ENCODE measurements around the gene CRB2.

Gene CRB2

DNA sequence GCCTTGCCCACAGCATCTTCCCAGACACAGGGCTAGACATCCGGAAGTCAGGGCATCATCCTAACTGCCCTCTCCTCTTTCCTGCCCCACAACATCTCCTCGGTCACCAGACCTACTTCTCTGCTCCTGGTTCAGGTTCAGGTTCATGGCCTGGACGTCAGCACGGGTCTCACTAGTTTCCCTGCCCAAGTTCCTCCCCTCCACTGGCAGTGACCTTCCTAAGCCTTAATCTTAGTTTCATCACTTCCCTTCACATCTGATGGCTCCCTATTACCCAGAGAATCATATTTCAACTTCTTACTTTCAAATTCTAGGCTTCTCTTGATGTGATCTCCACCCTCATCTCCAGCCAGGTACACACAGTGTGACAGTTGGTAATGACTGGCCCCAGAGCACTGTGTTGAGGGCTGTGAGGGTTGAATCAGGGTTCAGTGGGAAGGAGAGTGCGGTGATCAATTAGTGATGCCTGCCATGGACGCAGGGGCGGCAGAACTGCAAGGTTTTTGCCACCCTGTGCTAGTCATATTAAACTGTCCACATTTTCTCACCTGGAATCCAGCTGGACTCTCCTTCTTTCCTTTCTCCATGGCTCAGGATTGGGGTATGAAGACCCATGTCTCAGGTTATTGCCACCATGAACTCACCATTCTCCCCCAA lies 34.3 kb upstream of the CRB2 start:
- no peak overlapping the region for H3K4me3 ChIP-seq (ENCODE audit: low read length)
- no peak for DNase-seq (ENCODE audit: low read depth)
- TF ChIP-seq, protein P1, sequence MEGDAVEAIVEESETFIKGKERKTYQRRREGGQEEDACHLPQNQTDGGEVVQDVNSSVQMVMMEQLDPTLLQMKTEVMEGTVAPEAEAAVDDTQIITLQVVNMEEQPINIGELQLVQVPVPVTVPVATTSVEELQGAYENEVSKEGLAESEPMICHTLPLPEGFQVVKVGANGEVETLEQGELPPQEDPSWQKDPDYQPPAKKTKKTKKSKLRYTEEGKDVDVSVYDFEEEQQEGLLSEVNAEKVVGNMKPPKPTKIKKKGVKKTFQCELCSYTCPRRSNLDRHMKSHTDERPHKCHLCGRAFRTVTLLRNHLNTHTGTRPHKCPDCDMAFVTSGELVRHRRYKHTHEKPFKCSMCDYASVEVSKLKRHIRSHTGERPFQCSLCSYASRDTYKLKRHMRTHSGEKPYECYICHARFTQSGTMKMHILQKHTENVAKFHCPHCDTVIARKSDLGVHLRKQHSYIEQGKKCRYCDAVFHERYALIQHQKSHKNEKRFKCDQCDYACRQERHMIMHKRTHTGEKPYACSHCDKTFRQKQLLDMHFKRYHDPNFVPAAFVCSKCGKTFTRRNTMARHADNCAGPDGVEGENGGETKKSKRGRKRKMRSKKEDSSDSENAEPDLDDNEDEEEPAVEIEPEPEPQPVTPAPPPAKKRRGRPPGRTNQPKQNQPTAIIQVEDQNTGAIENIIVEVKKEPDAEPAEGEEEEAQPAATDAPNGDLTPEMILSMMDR (IDR thresholded peaks at IDR 0.05; ENCODE audit: insufficient read depth, low read depth, low read length, missing control alignments) = no peak

DNA sequence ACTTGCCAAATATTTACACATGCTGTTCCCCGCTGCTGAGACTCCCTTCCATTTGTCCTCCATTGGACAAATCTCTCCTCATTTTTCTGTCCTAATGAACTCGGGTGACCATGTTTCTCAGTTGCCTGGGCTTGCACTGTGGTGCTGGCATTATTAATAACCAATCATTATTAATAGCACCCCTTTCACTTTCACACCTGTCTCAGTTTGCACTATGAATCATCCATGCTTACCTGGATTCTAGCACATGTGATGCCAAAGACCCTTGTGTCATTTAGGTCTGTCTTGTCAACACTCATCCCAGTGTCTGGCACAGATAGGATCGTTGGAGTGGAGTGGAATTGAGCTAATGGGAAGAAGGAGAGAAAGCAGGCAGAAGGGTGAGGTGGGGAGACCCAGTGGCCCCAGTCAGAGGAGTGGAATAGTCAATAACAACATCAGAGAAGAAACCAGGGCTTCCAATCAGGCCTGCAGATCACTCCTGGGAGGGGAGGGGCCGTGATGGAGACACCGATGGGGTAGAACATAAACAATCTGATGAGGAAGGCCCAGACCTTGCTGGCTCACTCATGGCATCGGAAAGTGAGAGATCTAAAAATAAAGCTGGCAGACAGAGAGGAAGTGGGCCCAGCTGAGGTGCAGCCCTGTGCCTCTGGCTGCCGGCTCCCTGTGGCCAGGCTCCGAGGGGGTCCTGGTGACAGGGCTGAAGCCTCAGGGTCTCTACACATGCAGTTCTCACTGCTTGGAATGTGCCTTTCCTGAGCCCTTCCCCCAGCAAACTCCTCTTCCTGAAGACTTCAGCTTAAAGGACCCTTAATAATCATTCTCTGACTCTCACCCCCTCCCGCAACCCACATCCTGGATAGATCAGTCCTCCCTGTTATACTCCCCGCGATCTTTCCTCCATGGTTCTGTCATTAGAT lies 33.5 kb upstream of the CRB2 start:
- H3K4me3 ChIP-seq (ENCODE audit: low read length) = no peak overlapping the region
- TF ChIP-seq, protein P1 (IDR thresholded peaks at IDR 0.05; ENCODE audit: insufficient read depth, low read depth, low read length, missing control alignments) = no peak
- no peak for DNase-seq (ENCODE audit: low read depth)

DNA sequence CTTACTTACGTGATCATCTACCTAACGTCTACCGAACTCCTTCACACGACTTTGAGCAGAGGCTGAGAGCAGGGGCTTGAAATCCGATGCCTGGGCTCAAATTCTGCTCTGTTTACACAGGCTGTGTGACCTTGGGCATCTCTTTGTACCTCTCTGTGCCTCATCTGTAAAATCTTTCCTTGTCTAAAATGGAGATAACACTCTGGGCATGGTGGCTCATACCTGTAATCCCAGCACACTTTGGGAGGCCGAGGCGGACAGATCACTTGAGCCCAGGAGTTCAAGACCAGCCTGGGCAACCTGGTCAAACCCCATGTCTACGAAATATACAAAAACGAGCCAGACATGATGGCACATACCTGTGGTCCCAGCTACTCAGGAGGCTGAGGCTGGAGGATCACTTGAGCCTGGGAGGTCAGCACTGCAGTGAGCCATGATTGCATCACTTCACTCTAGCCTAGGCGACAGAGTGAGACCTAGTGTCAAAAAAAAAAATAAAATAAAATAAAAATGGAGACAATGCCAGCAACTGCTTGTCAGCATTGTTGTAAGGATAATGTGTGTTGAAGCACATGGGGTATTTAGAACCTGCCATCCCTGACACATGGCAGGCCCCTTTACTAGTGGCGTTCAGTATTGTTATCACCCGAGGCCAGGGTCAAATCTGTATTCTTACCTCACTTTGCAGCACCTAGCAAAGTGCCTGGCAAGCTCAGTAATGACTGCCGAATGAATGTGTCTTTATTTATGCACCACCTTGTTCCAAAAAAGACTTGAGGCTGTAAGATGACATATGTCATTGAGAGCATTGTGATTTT lies 32.6 kb upstream of the CRB2 start:
- TF ChIP-seq, protein P1 (IDR thresholded peaks at IDR 0.05; ENCODE audit: insufficient read depth, low read depth, low read length, missing control alignments) = no peak
- H3K4me3 ChIP-seq (ENCODE audit: low read length) = no peak overlapping the region

DNA sequence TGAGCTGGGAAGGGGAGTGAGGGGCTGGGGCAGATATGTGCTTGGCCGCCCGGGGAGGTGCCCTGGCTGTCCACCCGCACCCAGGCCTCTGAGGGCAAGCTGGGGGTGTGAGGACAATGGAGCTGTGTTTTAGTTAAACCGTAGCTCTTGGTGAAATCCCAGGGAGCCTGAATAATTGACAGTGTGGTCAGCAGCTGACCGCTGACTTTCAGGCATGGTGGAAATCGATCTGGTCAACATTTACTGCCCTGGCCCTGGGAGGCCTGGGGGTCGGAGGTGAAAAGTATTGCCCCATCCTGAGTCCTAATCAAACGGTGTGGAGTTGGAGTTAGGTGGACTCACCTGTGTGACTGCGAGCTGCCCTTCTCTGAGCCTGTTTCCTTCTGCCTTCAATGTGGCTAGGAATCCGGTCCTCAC lies 31.2 kb upstream of the CRB2 start:
- no peak for DNase-seq (ENCODE audit: low read depth)
- TF ChIP-seq, protein P1 (IDR thresholded peaks at IDR 0.05; ENCODE audit: insufficient read depth, low read depth, low read length, missing control alignments) = no peak
- H3K4me3 ChIP-seq (ENCODE audit: low read length) = no peak overlapping the region

More for the DNA sequence above, 32.6 kb upstream of the CRB2 start:
- DNase-seq (ENCODE audit: low read depth) = no peak

DNA sequence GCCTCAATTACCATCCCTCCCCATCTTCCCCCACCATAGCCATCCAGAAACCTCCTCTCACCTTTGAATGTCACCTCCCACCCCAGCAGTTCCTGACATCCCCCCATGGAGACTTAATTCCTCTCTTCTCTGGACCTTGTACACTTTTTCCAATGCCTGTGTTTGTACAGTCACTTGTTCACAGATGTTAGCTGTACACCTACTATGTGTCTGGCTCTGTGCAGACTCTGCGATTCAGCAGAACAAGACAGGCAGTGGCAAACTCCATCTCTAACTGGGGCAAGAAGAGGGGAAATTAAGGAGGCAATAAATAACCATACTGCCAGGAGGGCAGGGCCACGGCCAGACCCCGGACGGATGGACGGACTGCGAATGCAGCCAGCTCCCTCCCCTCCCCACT lies 29.8 kb upstream of the CRB2 start:
- TF ChIP-seq, protein P1 (IDR thresholded peaks at IDR 0.05; ENCODE audit: insufficient read depth, low read depth, low read length, missing control alignments) = no peak
- no peak overlapping the region for H3K4me3 ChIP-seq (ENCODE audit: low read length)
- DNase-seq (ENCODE audit: low read depth) = no peak

DNA sequence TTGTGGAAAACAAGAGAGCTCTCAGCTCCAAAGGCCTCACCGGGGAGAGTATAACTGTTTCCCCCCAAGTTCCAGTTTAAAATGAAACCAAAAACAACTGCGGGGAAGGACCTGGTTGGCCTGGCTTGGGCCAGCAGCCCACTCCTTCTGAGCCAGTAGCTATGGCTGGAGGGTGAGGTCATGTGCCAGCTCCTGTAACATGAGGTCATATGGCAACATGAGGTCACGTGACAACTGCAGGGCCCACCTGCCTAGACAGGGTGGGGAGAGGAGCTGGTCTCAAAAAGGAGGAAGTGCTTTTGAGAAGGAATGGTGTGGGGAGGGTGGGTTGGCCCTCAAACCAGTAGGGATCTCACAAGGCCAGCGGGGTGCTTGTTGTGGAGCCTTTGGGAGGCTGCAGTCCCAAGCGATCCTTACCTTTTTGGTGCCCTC lies 29.3 kb upstream of the CRB2 start:
- no peak for DNase-seq (ENCODE audit: low read depth)
- no peak overlapping the region for H3K4me3 ChIP-seq (ENCODE audit: low read length)
- TF ChIP-seq, protein P1 (IDR thresholded peaks at IDR 0.05; ENCODE audit: insufficient read depth, low read depth, low read length, missing control alignments) = no peak
